SU-DHL-6 (cell line): ENCODE results near the gene CXCR5.

Experiments
- EZH2phosphoT487 ChIP-seq: fragments of 200-600 bp; sonication (generic), shearing (Covaris generic); conservative IDR thresholded peaks from 2 replicates; pipeline ENCODE4 v1.6.1; 2018; ENCODE audit warnings: mild to moderate bottlenecking, antibody characterized with exemption, low read length, moderate library complexity, mixed read lengths
- TF ChIP-seq, protein P1 (sequence below): fragments of 200-600 bp; sonication (generic); IDR thresholded peaks from one replicate; pipeline ENCODE4 v1.5.1; 2017; ENCODE audit warnings: antibody characterized with exemption, mild to moderate bottlenecking, low read length, moderate library complexity; ENCODE audit not compliant: insufficient read depth, poor library complexity, severe bottlenecking

DNA sequence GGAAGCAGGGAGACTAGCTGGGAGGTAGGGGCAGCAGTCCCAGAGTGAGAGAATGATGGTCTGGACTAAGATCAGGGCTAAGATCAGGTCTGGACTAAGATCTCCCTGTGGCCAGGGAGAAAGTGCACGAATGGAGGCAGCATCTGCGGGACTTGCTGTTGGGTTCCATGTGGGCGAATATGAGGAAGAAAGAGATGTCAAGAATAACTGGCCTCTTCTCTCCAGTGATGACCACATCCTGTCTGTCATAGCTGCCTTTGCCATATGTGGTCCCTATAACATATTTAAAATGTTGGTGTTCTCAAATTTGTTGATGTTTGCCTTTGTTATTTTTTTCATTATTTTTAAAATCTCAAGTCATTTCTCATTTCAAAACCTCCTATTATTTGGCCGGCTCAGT, 27.4 kb upstream of the CXCR5 start:
- TF ChIP-seq, protein P1, sequence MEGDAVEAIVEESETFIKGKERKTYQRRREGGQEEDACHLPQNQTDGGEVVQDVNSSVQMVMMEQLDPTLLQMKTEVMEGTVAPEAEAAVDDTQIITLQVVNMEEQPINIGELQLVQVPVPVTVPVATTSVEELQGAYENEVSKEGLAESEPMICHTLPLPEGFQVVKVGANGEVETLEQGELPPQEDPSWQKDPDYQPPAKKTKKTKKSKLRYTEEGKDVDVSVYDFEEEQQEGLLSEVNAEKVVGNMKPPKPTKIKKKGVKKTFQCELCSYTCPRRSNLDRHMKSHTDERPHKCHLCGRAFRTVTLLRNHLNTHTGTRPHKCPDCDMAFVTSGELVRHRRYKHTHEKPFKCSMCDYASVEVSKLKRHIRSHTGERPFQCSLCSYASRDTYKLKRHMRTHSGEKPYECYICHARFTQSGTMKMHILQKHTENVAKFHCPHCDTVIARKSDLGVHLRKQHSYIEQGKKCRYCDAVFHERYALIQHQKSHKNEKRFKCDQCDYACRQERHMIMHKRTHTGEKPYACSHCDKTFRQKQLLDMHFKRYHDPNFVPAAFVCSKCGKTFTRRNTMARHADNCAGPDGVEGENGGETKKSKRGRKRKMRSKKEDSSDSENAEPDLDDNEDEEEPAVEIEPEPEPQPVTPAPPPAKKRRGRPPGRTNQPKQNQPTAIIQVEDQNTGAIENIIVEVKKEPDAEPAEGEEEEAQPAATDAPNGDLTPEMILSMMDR = no peak
- no peak for TF ChIP-seq EZH2phosphoT487
